Fibroblast of lung (primary cell): ENCODE data around the gene TYK2. TPM values are rescaled to one million over a fixed set of nuclear protein-coding genes. Genes with fewer than 3 reads are reported as not detected.
"Not testable (repeated sequence)": the region's sequence is repeated elsewhere in the genome, so short reads cannot be mapped to it uniquely, and the experiment has no call there.

Experiments
- DNase-seq, 2 donors: peaks; one replicate each; pipeline versions ENCODE4 v3.0.0 to v3.0.0-alpha.2; 2010; ENCODE audit warnings: low read depth in 2 of 2
- H2AFZ ChIP-seq: 2 replicates; pipeline ENCODE4 v1.5.1; 2012; ENCODE audit warnings: low read length, control low read depth, inconsistent platforms
- H3K27ac ChIP-seq: 2 replicates; pipeline ENCODE4 v1.5.1; 2011; ENCODE audit warnings: low read length, control low read depth; ENCODE audit not compliant: insufficient read depth
- H3K27me3 ChIP-seq: 2 replicates; pipeline ENCODE4 v1.5.1; 2011; ENCODE audit warnings: mild to moderate bottlenecking, low read length; ENCODE audit not compliant: control insufficient read depth, insufficient read depth
- H3K36me3 ChIP-seq: 2 replicates; pipeline ENCODE4 v1.5.1; 2011; ENCODE audit warnings: low read length; ENCODE audit not compliant: control insufficient read depth, insufficient read depth
- H3K4me1 ChIP-seq: 2 replicates; pipeline ENCODE4 v1.5.1; 2011; ENCODE audit warnings: low read length; ENCODE audit not compliant: control insufficient read depth, insufficient read depth; ENCODE audit errors: extremely low read depth
- H3K4me2 ChIP-seq: 2 replicates; pipeline ENCODE4 v1.5.1; 2011; ENCODE audit warnings: low read length, control low read depth; ENCODE audit not compliant: insufficient read depth; ENCODE audit errors: extremely low read depth
- H3K4me3 ChIP-seq, 4 experiments: fragments of 200-600 bp in 1 of 4; sonication (generic) in 1 of 4; replicated peaks in 1 of 4; 2 replicates each; pipeline ENCODE4 v1.5.1; 2011 to 2016; ENCODE audit warnings: low read length in 4 of 4, low read depth in 3 of 4, mild to moderate bottlenecking in 3 of 4, control low read depth in 2 of 4, inconsistent platforms in 1 of 4, mixed read lengths in 1 of 4; ENCODE audit not compliant: insufficient read depth in 1 of 4; ENCODE audit errors: control extremely low read depth in 1 of 4
- H3K79me2 ChIP-seq: 2 replicates; pipeline ENCODE4 v1.5.1; 2012; ENCODE audit warnings: mild to moderate bottlenecking, low read length, inconsistent platforms; ENCODE audit not compliant: control insufficient read depth, insufficient read depth
- H3K9ac ChIP-seq: 2 replicates; pipeline ENCODE4 v1.5.1; 2011; ENCODE audit warnings: mild to moderate bottlenecking, low read length, control low read depth; ENCODE audit not compliant: insufficient read depth
- H3K9me3 ChIP-seq: 2 replicates; pipeline ENCODE4 v1.5.1; 2012; ENCODE audit warnings: low read depth, low read length; ENCODE audit not compliant: control insufficient read depth, insufficient read depth
- H4K20me1 ChIP-seq: 2 replicates; pipeline ENCODE4 v1.5.1; 2011; ENCODE audit warnings: low read length; ENCODE audit not compliant: control insufficient read depth, insufficient read depth; ENCODE audit errors: extremely low read depth
- EZH2 ChIP-seq: IDR thresholded peaks from 2 replicates; pipeline ENCODE4 v1.5.1; 2012; ENCODE audit warnings: low read length, control low read depth, mild to moderate bottlenecking; ENCODE audit errors: missing control alignments
- polyA plus RNA-seq, 2 donors: library from polyadenylated mRNA; depleted of rRNA in 1 of 2; stranded (reverse) in 1 of 2; unstranded in 1 of 2; fragments of >200 nt; gene quantifications; 2 replicates each; pipeline ENCODE4 v1.2.1, GENCODE V29; 2011 to 2012; ENCODE audit warnings: missing spikeins in 1 of 2
- total RNA-seq: library from RNA; depleted of rRNA; stranded (reverse); fragments of >200 nt; gene quantifications from 2 replicates; pipeline ENCODE4 v1.2.1, GENCODE V29; 2014
- TF ChIP-seq, protein P1 (sequence below), 2 donors: IDR thresholded peaks in 1 of 2; conservative IDR thresholded peaks in 1 of 2; 1 replicate in 1 of 2; 2 replicates in 1 of 2; pipeline ENCODE4 v1.5.1; 2011 to 2012; ENCODE audit warnings: low read length in 2 of 2, control low read depth in 1 of 2, inconsistent platforms in 1 of 2, low read depth in 1 of 2, mild to moderate bottlenecking in 1 of 2

The TYK2 gene
- total and polyA plus RNA-seq, 2 donors (not counting 1 experiment from before 2014, with no cell fraction given), result 17.4 to 95.5 TPM

DNA sequence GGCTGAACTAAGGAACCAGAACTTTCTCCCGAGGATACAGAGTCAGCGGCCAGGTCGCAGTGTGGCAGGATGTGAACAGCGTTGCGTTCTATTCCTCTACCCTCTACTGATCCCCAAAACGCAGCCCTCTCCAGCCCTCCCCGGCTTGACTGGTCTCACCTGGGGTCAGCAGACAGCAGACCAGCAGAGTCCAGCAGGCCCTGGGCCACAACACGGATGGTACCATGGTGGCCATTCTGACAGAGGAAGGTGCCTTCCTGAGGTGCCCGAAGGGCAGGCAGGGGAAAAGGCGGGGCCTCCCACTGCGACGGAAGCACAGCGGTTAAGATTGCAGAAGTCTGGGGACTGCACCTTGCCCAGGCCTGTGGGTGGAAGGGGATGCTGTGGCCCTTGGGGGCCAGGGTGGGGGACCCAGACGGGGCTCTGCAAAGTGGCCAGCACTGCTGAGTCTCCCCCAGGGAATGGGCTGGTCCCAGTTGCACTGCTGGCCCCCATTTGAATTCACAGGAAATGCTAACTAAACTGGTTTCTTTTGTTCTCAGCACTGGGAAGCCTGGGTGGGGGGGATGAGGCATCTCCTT lies 40.9 kb downstream of the TYK2 start, which contains the start of gene ICAM3:
TSS of gene ICAM3 (minus strand) at position 245 of the 581 bp plus-strand sequence. CDS start at position 235, 10 bp downstream.
- Histone ChIP-seq H3K4me1 (peaks cover 2% of the 10 kb centered on the region), H3K36me3 (no peaks in the 10 kb centered on the region), H3K27ac (no peak within 1 kb of the TSS), H3K79me2 (no peaks in the 10 kb centered on the region), H3K9ac (no peak within 1 kb of the TSS), H3K9me3 (no peaks in the 10 kb centered on the region), H3K27me3 (no peaks in the 10 kb centered on the region), H4K20me1 (no peaks in the 10 kb centered on the region), H2AFZ (no peak within 1 kb of the TSS), H3K4me3 (no peak within 1 kb of the TSS), H3K4me2 (no peak within 1 kb of the TSS)
- no peak for DNase-seq
- TF ChIP-seq EZH2, result no peak
- TF ChIP-seq, protein P1, sequence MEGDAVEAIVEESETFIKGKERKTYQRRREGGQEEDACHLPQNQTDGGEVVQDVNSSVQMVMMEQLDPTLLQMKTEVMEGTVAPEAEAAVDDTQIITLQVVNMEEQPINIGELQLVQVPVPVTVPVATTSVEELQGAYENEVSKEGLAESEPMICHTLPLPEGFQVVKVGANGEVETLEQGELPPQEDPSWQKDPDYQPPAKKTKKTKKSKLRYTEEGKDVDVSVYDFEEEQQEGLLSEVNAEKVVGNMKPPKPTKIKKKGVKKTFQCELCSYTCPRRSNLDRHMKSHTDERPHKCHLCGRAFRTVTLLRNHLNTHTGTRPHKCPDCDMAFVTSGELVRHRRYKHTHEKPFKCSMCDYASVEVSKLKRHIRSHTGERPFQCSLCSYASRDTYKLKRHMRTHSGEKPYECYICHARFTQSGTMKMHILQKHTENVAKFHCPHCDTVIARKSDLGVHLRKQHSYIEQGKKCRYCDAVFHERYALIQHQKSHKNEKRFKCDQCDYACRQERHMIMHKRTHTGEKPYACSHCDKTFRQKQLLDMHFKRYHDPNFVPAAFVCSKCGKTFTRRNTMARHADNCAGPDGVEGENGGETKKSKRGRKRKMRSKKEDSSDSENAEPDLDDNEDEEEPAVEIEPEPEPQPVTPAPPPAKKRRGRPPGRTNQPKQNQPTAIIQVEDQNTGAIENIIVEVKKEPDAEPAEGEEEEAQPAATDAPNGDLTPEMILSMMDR (conservative IDR thresholded peaks at IDR 0.05 in 1 of 2, IDR thresholded peaks at IDR 0.05 in 1 of 2; ENCODE audit: low read depth in 1 of 2, low read length in 2 of 2), result no peak

DNA sequence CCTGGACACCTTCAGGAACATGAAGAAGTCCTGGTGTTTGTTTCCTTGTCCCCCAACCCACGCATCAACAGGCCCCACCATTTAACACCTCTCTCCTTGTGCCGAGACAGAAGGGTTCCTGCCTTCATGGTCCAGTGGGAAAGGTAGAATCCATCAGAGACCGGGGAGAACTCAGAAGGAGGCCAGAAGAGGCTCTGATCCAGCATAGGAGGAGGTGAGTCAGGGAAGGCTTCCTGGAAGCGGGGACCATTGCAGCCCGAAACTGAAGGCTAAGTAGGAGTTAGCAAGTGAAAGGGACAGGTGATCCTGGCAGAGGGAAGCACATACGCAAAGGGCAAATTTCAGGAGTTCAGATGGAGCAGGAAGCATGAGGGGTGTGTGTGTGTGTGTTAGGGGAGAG lies 41.4 kb downstream of the TYK2 start:
- no peak for TF ChIP-seq EZH2
- TF ChIP-seq, protein P1 (conservative IDR thresholded peaks at IDR 0.05 in 1 of 2, IDR thresholded peaks at IDR 0.05 in 1 of 2; ENCODE audit: low read depth in 1 of 2, low read length in 2 of 2), result no peak

DNA sequence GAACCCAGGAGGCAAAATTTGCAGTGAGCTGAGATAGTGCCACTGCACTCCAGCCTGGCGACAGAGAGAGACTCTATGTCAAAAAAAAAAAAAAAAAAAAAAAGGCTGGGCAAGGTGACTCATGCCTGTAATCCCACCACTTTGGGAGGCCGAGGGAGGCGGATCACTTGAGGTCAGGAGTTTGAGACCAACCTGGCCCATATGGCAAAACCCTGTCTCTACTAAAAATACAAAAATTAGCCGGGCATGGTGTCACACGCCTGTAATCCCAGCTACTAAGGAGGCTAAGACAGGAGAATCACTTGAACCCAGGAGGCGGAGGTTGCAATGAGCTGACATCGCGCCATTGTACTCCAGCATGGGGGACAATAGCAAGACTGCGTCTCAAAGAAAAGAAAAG lies 43.6 kb downstream of the TYK2 start:
- Histone ChIP-seq H3K4me1 (peaks cover 13% of the 10 kb centered on the region), H3K79me2 (peaks cover 13% of the 10 kb centered on the region)
- H3K27me3 ChIP-seq, H3K9ac ChIP-seq, H3K4me2 ChIP-seq, H4K20me1 ChIP-seq, H3K36me3 ChIP-seq, H3K27ac ChIP-seq, H2AFZ ChIP-seq, DNase-seq, H3K4me3 ChIP-seq, H3K9me3 ChIP-seq: not testable (repeated sequence)

More for the DNA sequence above, 41.4 kb downstream of the TYK2 start:
- H3K4me3 ChIP-seq, result no peak overlapping the region
- H3K4me1 ChIP-seq, result peaks cover 6% of the 10 kb centered on the region
- H3K9me3 ChIP-seq, result no peaks in the 10 kb centered on the region
- H3K36me3 ChIP-seq, result no peaks in the 10 kb centered on the region
- H3K27ac ChIP-seq, result no peak overlapping the region
- no peaks in the 10 kb centered on the region for H3K27me3 ChIP-seq
- no peaks in the 10 kb centered on the region for H4K20me1 ChIP-seq
- no peaks in the 10 kb centered on the region for H3K79me2 ChIP-seq
- H3K9ac ChIP-seq, result no peak overlapping the region
- H2AFZ ChIP-seq, result no peak overlapping the region
- H3K4me2 ChIP-seq, result no peak overlapping the region
- DNase-seq, result no peak
